GM20000 (cell line): ENCODE results near the gene PLCB4.

Experiments
- DNase-seq: peaks from one replicate; pipeline ENCODE4 v3.0.0; 2012; ENCODE audit warnings: low spot score
- TF ChIP-seq, protein P1 (sequence below): IDR thresholded peaks from 2 replicates; pipeline ENCODE4 v1.5.1; 2012; ENCODE audit warnings: mild to moderate bottlenecking, control low read depth; ENCODE audit errors: extremely low read depth, missing control alignments

PLCB4 gene

DNA sequence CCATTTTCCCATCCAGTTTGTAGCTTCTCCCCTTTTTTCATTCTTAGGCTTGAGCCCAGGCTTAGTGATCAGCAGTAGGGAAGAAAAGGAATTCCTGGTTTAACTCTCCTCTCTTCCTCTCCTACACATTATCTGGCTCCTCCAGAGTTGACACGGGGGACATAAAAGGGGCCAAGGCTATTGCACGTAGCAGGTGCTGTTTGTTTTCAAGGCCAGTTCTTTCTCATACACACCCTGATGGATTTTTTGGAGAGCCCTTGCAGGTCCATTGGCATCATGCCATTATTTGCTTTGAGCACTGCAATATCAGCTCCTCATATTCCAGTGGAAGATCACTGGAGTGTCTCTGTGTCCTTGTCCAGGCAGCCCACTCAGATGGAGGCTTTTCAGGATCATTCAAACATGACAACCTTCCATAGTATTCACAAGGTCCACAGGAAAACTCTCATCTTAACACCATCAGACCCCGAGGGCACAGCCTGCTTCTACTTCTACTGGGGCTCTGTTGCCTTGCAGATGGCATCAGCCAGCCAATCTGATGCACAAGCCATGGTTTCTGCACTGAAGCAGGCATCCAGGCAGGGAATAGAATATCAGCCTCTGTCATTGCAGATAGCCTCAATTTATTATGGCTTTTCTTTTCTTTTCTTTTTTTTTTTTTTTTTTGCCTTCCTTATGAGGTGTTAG, 18.8 kb downstream of the PLCB4 start:
- no peak for DNase-seq
- TF ChIP-seq, protein P1, sequence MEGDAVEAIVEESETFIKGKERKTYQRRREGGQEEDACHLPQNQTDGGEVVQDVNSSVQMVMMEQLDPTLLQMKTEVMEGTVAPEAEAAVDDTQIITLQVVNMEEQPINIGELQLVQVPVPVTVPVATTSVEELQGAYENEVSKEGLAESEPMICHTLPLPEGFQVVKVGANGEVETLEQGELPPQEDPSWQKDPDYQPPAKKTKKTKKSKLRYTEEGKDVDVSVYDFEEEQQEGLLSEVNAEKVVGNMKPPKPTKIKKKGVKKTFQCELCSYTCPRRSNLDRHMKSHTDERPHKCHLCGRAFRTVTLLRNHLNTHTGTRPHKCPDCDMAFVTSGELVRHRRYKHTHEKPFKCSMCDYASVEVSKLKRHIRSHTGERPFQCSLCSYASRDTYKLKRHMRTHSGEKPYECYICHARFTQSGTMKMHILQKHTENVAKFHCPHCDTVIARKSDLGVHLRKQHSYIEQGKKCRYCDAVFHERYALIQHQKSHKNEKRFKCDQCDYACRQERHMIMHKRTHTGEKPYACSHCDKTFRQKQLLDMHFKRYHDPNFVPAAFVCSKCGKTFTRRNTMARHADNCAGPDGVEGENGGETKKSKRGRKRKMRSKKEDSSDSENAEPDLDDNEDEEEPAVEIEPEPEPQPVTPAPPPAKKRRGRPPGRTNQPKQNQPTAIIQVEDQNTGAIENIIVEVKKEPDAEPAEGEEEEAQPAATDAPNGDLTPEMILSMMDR = no peak

DNA sequence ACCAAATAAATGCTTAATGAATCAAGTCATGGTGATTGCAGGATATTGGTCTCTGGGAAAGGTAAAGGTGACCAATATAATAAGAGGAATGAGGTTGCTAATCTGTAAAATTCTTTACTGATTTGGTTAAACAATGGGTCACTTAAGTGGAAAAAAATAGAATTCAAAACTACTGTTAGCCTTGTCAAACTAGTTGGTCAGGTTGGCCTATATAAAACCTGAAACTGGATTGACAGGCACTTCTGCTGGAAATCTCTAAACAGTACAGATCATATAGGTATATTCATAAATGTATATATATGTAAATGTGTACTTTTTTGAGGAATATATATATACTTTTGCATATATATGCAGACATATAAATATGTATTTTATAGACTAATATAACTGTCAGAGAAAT, 19.7 kb downstream of the PLCB4 start:
- DNase-seq = no peak

DNA sequence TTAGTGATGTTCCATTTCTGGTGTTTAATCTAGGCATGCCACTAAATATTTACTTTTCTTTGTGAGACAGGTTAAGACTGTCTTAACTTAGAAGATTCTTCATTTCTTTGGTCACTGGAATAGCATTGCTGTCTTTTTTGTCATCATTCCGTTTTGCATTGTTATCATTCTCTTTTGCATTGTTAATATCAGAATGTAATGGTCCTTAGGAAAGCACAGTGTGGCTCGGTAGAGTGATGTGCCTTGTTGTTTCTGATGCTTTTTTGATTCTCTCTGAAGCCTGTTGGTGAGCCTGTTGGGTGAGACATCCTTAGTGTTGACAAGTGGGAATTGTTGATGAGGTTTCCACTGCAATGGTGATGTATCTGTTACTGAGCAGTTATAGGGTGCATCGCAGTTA, 23.2 kb downstream of the PLCB4 start:
- TF ChIP-seq, protein P1 = no peak
- DNase-seq = no peak

More for the DNA sequence above, 19.7 kb downstream of the PLCB4 start:
- TF ChIP-seq, protein P1 = no peak

DNA sequence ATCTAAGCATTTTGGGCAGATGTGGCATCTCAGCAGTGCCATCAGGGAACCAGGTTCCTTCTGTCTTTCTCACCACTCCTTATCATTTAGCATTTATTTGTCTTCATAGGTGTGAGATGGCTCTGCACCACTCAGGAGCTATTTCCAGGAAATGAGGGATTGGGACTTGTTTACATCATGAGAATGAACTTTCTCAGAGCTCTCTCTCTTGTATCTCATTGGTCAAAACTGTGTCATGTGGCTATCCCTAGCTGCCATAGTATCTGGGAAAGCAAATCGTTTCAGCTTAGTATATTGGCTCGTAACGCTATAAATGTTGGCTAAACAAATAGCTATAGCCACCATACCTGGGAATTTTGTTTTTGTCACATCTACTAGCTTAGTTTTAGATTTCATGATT, 23.8 kb downstream of the PLCB4 start:
- TF ChIP-seq, protein P1 = no peak
- DNase-seq = no peak

DNA sequence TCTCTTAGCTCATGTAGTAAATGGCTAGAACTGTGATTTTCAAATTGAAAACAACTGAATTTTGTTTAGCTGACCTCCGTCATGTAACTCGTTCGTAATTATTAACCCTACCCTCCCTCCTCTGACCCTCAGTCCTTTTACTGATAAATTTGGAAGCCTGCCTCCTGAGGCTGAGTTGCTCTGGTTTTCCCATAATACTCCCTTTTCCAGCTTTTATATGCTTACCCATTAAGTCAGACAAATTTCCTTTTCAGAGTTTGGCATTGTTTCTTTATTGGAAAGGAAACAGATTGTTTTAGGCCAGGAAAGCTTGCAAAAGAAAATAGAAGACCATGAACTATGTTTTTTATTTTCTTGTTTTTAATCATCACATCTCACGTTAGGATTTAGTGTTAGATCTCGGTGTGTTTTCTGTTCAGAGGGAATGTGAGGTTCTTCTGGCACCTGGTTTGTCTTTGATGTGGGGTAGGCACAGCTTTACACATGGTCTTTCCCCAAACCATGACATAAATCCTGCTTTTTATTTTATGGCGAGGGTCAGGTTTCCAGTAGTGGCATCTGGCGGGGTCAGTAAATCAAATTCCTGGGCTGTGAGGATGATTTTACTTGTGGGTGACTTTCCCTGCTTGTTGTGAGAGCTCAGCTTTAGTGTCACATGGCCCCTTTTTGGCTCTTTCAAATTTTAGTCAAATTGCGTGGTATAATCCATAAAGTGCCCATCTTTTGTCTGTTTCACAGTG, 24.5 kb downstream of the PLCB4 start:
- DNase-seq = no peak
- TF ChIP-seq, protein P1 = no peak

DNA sequence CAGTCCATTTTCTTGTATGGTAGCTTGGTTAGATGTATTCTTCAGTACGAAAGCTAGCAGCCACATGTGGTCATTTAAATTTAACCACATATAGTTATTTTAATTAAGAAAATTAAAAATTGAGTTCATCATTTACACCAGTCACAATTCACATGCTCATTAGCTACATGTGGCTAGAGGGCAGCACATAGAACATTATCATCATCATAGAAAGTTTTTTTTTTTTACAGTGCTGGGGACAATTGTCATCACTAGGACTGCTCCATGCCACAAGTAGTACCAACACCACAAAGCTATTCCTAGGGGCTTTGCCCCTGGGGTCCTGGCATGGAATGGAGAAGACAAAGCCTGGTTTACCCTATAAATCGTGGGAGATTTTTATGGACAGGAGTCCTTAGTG, 30.5 kb downstream of the PLCB4 start:
- DNase-seq = no peak
- TF ChIP-seq, protein P1 = no peak

DNA sequence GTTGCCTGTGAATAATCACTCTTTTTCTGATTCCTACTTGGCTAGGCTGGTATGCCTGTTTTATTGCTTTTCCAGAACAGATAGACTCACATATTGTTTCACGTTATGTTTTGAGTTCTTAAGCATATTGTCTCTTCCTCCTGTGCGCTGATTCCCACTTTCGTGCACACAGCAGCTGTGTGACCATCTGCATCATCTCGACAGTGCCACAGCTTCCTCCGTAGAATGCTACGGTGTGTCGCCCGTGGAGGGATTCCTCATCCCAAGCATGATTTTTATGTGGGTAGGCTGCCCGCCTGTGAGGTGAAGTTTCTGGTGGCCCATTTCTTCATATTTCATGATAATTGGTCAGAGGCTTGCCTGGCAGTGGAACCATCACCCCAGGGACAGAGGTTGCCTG, 31.8 kb downstream of the PLCB4 start:
- DNase-seq = no peak
- TF ChIP-seq, protein P1 = no peak
